Stimulated activated CD4-positive, alpha-beta T cell treated with anti-CD3 and anti-CD28 coated beads, Interleukin-4, amount 100 ng/mL, for 4 hours (primary cell): Measurements from ENCODE around the gene ESR1.
"Not testable (repeated sequence)": the region's sequence is repeated elsewhere in the genome, so short reads cannot be mapped to it uniquely, and the experiment has no call there.

Experiments
- DNase-seq, 2 experiments: peaks; one replicate each; pipeline ENCODE4 v3.0.0-alpha.2; 2020

ESR1 gene

DNA sequence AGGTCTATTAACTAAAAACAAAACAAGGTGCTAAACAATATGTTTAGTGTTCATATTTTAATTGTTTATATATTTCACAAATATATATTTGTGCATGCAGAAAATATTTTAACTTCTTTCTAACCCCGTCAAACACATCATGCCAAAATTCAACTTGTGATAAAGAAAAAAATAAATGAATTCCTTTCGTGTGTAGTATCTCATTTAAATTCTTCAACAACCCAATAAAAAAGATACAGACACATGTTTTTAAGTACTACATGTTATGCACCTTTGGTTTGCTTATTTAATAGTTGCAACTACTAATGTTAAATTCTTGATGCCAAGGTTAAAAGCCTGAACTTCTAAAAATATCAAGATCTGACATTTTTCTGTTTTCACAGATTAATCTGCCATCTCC is 252.4 kb downstream of the ESR1 start:
- no peak for DNase-seq

- DNase-seq, result no peak
Measured at GRCh38 chr6:152062476-152062875, 255.0 kb downstream of the ESR1 start.

GRCh38 chr6:152063170-152063921 is 255.9 kb downstream of the ESR1 start:
- no peak for DNase-seq

DNA sequence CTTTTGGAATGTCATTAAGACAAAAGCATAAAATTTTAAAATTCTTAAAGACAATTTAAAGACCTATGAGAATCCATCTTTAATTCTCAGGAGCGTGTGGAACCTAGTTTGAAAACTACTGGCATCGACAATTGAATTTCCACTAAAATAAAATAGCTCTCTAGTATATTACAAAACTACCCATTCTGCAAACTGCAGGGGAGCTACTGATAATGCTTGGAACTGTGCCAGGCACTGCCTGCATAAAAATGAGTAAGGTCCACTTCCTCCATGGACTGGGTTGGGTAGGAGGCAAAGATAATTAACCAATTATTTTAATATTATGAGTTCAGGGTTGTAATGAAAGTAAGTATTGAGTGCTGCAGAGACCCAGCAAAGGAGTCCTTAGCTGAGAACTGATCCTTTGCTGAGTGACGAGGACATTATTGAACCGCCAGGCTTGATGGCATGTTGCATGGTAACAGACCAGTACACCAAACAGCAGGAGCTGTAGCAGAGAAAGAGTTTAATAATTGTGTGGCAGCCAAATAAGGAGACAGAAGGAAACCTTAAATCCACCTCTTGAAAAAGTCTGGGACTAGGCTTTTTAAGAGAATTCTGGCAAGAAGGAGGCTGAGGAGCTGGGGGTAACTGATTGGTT is 261.3 kb downstream of the ESR1 start:
- DNase-seq, result no peak

GRCh38 chr6:152070556-152070955 is 263.1 kb downstream of the ESR1 start:
- no peak for DNase-seq

- DNase-seq, result no peak
Measured at GRCh38 chr6:152071318-152071717, 263.8 kb downstream of the ESR1 start.

GRCh38 chr6:152071843-152072242 is 264.4 kb downstream of the ESR1 start:
- DNase-seq, result no peak

- DNase-seq, result not testable (repeated sequence)
Measured at GRCh38 chr6:152076242-152076641, 268.8 kb downstream of the ESR1 start.

DNA sequence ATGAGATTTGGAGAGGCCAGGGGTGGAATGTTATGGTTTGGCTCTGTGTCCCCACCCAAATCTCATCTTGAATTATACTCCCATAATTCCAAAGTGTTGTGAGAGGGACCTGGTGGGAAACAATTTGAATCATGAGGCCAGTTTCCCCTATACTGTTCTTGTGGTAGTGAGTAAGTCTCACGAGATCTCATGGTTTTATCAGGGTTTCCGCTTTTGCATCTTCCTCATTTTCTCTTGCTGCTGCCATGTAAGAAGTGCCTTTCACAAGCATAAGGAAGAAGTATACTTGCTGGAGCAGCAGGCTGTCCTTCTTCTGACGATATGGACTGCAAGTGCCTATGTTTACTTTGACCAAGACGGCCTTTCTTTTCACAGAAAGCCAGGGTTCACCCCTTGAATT is 270.5 kb downstream of the ESR1 start:
- no peak for DNase-seq

GRCh38 chr6:152078804-152079203 is 271.3 kb downstream of the ESR1 start:
- DNase-seq, result no peak

- DNase-seq, result no peak
Measured at GRCh38 chr6:152085451-152085921, 278.0 kb downstream of the ESR1 start.

DNA sequence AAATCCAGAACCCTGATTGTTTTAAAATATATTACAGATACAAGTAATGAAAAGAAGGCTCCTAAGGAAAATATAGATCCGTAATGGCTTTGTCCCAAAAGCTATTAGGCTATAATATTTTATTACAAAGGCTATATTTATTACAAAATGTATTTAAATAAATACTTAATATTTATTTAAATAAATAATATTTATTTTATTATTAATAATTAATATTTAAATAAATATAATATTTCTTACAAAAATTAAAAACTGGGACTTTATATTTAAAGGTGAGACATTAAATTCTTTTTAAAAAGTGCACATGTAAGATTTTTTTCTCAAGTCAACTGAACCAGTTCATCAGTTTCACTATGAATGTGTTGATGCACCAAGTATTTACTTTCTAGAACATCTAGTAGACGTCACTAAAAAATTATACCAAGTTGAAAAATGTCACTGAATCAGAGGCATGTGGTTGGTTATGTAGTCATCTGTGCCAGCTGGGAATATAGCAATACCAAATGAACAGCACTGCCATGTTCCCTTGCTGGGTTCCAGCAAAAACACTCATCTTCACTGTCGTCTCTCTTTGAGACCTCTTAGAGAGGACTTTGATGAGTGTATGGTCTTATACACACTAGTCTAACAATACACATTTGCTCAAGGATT is 278.9 kb downstream of the ESR1 start:
- DNase-seq, result no peak

DNA sequence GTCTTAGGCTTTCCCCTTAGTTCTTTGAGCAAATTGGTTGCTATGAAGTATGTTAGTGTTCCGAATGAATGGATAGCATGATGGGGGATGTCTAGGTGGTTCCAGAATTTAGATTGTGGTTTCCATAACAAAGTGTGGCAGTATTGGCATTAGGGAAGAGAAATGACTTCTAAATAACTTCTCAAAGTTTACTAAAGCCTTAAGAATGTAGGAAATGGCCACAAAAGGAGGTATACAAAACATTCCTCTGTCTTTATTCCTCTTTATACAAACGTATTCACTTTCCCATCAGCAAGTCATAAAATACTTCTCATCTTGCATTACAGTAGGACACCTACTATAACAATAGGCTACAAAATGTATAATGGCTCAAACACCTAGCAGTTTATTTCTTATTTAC is 279.6 kb downstream of the ESR1 start:
- no peak for DNase-seq

DNA sequence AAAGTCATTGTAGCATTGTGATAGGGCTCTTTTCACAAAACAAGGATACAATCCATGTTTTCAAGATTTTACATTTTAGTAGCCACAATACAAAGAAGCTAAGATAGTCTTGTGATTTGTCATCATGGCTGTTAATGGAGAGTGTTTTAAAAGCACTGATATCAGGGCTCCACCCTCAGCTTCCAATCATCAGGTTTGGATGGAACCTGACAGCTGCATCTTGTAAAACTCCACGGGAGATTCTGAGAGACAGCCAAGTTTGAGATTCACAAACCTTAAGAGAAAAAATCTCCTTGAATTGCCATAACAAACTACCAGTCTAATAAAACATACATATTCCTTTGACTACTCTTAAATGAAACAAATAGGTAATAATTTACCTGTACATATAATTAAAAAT is 280.2 kb downstream of the ESR1 start:
- no peak for DNase-seq

DNA sequence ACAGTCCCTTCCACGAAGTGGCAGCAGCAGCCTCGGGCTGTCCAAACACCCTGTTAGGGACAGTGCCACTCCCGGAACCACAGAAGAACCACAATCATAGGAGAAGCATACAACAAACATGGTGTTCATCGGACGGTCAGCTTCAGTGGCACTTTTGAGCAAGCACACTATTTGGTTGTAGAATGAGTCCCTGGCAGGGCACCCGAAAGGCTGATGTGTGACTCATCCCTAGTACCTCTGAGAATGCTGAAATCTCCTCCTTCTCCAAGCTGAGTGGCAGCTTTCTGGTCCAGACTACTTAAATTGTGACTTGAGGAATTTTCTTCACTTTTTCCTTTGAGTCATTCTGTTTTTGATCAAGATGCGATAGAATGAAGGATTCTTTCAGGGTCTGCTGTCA is 282.5 kb downstream of the ESR1 start:
- DNase-seq, result no peak

DNA sequence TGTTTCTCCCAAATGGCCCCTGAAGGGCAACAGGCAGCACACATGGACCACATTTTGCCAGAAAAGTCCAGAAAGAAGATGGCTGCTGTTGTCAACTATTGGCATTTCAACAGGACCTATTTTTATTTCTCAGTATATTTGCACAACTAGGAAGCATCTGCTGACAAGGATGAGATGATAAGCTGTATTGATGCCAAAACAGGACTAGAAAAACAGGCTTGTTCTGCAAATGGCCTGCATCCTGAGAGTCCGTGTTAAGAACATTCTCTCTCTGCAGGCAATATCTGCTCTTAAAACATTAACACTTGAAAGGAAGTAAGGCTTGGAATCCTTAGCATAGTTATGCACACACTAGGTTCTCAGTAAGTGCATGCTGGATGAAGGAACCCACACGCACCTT is 283.7 kb downstream of the ESR1 start:
- DNase-seq, result no peak

- no peak for DNase-seq
Measured at GRCh38 chr6:152091851-152092341, 284.4 kb downstream of the ESR1 start.

DNA sequence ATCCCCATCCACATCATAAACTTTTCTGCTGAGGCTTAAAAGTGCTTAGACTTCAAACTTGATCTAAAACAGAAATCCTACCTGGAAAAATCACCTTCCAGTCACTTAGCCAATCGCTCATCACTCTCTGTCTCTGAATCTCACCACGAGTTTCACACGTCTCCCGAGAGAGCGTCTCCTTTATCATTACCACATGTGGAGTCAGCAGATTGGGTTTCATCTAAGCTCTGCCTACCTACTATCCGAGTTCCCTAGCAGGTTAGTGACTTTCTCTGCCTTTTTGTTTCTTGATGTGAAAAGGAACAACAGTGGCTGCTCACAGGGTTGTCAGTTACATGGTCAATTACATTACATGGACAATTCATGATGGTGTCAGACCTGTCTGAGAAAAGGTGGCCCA is 286.2 kb downstream of the ESR1 start:
- no peak for DNase-seq

DNA sequence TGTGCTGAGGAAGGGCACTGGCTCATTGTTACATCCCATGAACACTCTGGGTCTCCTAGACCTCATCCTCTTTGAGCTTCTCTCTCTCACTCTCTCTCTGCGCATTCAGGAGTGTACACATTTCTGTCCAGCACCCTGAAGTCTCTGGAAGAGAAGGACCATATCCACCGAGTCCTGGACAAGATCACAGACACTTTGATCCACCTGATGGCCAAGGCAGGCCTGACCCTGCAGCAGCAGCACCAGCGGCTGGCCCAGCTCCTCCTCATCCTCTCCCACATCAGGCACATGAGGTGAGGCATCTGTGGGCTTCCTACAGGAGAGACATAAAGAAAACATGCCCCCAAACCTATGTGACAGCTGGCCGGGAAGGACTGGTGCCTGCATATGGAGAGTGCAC is 286.8 kb downstream of the ESR1 start:
- DNase-seq, result no peak

GRCh38 chr6:152094992-152095592 is 287.6 kb downstream of the ESR1 start:
- no peak for DNase-seq

GRCh38 chr6:152096863-152097496 is 289.5 kb downstream of the ESR1 start:
- no peak for DNase-seq

DNA sequence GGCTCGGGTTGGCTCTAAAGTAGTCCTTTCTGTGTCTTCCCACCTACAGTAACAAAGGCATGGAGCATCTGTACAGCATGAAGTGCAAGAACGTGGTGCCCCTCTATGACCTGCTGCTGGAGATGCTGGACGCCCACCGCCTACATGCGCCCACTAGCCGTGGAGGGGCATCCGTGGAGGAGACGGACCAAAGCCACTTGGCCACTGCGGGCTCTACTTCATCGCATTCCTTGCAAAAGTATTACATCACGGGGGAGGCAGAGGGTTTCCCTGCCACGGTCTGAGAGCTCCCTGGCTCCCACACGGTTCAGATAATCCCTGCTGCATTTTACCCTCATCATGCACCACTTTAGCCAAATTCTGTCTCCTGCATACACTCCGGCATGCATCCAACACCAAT is 291.2 kb downstream of the ESR1 start:
- no peak for DNase-seq
